B cell (primary cell): ENCODE results near the gene LTC4S.

Experiments used
- EZH2 ChIP-seq: IDR thresholded peaks from 2 replicates; pipeline ENCODE4 v1.6.1; 2012; ENCODE audit warnings: borderline replicate concordance, low read depth, mild to moderate bottlenecking, moderate library complexity, low read length; ENCODE audit not compliant: insufficient read depth, poor library complexity, severe bottlenecking
- TF ChIP-seq, protein P1 (sequence below): fragments of 200-600 bp; IDR thresholded peaks from one replicate; pipeline ENCODE4 v1.8.0; 2022; ENCODE audit warnings: antibody characterized with exemption, mild to moderate bottlenecking

DNA sequence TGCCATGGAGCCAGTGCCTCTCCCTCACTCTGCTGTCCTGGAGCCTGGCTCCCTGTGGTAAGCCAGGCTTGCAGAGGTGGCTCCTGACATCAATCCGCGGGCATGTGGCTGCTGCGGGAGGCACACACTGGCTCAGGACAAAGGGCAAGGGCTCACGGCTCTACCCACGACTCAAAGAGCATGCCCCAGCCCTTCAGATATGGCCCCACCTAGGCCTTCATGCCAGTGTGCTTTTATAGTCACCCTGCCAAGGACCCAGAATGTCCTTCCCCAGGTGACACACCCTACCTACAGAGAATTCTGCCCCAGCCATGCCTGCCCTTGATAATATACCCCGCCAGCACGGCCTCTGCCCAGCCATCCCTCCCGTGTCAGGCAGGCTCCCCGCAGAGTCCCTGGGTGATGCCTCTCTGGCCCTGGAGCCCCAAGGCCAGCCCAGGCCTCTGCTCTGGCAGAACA is 11.3 kb downstream of the LTC4S start:
- TF ChIP-seq, protein P1, sequence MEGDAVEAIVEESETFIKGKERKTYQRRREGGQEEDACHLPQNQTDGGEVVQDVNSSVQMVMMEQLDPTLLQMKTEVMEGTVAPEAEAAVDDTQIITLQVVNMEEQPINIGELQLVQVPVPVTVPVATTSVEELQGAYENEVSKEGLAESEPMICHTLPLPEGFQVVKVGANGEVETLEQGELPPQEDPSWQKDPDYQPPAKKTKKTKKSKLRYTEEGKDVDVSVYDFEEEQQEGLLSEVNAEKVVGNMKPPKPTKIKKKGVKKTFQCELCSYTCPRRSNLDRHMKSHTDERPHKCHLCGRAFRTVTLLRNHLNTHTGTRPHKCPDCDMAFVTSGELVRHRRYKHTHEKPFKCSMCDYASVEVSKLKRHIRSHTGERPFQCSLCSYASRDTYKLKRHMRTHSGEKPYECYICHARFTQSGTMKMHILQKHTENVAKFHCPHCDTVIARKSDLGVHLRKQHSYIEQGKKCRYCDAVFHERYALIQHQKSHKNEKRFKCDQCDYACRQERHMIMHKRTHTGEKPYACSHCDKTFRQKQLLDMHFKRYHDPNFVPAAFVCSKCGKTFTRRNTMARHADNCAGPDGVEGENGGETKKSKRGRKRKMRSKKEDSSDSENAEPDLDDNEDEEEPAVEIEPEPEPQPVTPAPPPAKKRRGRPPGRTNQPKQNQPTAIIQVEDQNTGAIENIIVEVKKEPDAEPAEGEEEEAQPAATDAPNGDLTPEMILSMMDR: no peak
- no peak for TF ChIP-seq EZH2
